DMS153 treated with DMSO at 0.1 percent for 48 hours (cell line): ENCODE results near the gene FOCAD.
"Not testable (repeated sequence)": the region's sequence is repeated elsewhere in the genome, so short reads cannot be mapped to it uniquely, and the experiment has no call there.

Source experiments
- DNase-seq: peaks from one replicate; lab custom pipeline; 2025; ENCODE audit not compliant: unreplicated experiment; lab: John Stamatoyannopoulos, UW

FOCAD gene

GRCh38 chr9:20945856-20946255, 261.8 kb downstream of the FOCAD start:
- DNase-seq, result no peak

GRCh38 chr9:20948703-20949102, 264.6 kb downstream of the FOCAD start:
- no peak for DNase-seq

- no peak for DNase-seq
These were observed 266.6 kb downstream of the FOCAD start for GRCh38 chr9:20950707-20951106.

- DNase-seq, result no peak
These were observed 278.6 kb downstream of the FOCAD start for GRCh38 chr9:20962536-20963225.

GRCh38 chr9:20972684-20973083, 288.6 kb downstream of the FOCAD start:
- no peak for DNase-seq

- not testable (repeated sequence) for DNase-seq
These were observed 289.3 kb downstream of the FOCAD start for GRCh38 chr9:20973246-20973947.

GRCh38 chr9:20974191-20974938, 290.3 kb downstream of the FOCAD start:
- not testable (repeated sequence) for DNase-seq

GRCh38 chr9:20978249-20978648, 294.2 kb downstream of the FOCAD start:
- no peak for DNase-seq

- no peak for DNase-seq
These were observed 296.9 kb downstream of the FOCAD start for GRCh38 chr9:20980832-20981455.

- DNase-seq, result no peak
These were observed 297.4 kb downstream of the FOCAD start for GRCh38 chr9:20981486-20981885.

- DNase-seq, result no peak
These were observed 300.4 kb downstream of the FOCAD start for GRCh38 chr9:20984506-20984905.

- DNase-seq, result no peak
These were observed 302.0 kb downstream of the FOCAD start for GRCh38 chr9:20985851-20986600.

- no peak for DNase-seq
These were observed 303.5 kb downstream of the FOCAD start for GRCh38 chr9:20987521-20987920.

- no peak for DNase-seq
These were observed 304.0 kb downstream of the FOCAD start for GRCh38 chr9:20988061-20988460.

GRCh38 chr9:20988671-20989315, 304.7 kb downstream of the FOCAD start:
- DNase-seq, result no peak

GRCh38 chr9:20989923-20990341, 305.9 kb downstream of the FOCAD start:
- no peak for DNase-seq

- DNase-seq, result no peak
These were observed 306.8 kb downstream of the FOCAD start for GRCh38 chr9:20990867-20991266.

GRCh38 chr9:20994486-20994885, 310.4 kb downstream of the FOCAD start:
- DNase-seq, result no peak

GRCh38 chr9:20995616-20996015, 311.6 kb downstream of the FOCAD start:
- DNase-seq, result no peak

- no peak for DNase-seq
These were observed 312.8 kb downstream of the FOCAD start for GRCh38 chr9:20996809-20997208.
